CD4-positive, alpha-beta T cell treated with Interleukin-17A for 1 hour (primary cell): ENCODE measurements around the gene EFHD1.

Source experiments
- DNase-seq: peaks from one replicate; pipeline ENCODE4 v3.0.0-alpha.2; 2020

EFHD1 gene, protein sequence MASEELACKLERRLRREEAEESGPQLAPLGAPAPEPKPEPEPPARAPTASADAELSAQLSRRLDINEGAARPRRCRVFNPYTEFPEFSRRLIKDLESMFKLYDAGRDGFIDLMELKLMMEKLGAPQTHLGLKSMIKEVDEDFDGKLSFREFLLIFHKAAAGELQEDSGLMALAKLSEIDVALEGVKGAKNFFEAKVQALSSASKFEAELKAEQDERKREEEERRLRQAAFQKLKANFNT

GRCh38 chr2:232633413-232634205 is at the start of gene EFHD1:
EFHD1 (plus strand) TSS chr2:232633604; CDS start chr2:232633705, 101 bp downstream.
- DNase-seq = peak; percentile 42

GRCh38 chr2:232584238-232584637 is 49.2 kb upstream of the EFHD1 start:
- DNase-seq = no peak

DNA sequence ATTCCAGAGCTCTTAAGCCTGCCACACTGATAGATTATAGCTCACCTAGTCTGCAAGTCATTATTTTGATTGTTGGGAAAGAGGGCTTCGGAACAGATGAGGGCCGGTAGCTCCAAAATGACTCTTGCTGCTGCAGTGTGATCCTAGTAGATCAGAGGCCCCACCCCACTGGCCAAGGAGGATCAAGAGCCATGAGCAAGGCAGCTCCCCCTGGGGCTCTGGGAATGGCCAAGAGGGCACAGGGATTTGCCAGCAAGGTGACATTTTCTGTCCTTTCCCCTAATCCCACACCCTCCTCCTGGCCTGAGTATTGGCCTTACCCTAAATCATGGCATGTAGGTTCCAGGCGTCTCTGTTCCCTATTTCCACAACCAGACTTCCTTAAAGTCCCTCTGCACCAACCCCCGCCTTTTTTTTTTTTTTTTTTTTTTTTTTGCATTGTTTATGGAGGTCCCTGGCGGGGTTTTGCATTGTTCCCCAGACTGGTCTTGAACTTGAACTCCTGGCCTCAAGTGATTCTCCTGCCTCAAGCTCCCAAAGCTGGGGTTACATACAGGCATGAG is 46.4 kb upstream of the EFHD1 start:
- DNase-seq = no peak

GRCh38 chr2:232587512-232587911 is 45.9 kb upstream of the EFHD1 start:
- no peak for DNase-seq

DNA sequence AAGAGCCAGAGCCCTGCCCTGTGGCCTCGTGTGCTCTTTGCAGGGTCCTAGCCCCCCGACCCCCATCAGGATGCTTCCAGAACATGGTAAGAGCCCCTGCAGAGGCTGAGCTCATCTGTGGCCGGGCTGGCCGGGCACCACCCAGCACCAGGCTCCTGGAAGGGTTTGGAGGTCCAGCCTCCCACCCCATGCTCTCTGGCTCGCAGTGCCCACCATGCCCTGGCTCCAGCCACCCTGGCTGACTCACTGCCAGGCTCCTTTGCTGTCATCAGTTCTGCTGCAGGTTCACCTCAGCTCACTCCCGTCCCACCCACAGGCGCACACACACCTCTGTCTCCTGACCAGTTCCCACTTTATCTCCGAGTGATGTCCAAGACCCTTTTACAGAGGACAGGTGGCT is 45.4 kb upstream of the EFHD1 start:
- no peak for DNase-seq

DNA sequence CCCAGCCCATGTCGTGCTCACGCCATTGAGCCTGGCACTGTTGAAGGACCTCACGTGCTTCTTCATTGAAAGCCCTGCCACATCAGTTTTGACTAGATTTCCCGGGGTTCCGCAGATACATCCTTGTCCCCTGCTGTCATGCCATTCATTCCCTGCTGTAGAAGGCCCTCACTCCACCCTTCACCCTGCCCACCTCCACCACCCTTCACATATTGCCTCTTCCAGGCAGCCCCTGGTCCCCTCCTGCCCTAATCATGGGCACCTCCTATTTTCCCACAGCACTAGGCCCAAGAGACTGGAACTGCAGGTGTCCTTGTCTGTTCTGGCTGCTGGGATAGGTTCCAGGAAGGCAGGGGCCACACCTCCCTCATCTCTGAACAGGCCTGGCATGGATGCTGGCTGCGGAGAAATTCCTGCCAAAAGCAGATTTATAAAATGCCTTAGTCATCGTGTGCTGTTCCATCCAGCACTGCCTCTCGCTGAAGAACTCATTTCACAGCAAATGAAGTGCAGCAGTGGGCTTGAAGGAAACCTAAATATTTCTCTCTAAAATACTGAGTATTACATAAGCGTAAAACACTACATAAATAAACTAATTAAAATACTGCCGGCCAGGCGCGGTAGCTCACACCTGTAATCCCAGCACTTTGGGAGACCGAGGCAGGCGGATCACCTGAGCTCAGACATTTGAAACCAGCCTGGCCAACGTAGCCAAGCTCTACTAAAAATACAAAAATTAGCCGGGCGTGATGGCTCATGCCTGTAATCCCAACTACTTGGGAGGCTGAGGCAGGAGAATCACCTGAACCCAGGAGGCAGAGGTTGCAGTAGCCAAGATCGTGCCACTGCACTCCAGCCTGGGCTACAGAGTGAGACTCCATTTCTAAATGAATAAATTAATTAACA is 44.5 kb upstream of the EFHD1 start:
- no peak for DNase-seq

GRCh38 chr2:232592772-232593395 is 40.5 kb upstream of the EFHD1 start:
- no peak for DNase-seq

DNA sequence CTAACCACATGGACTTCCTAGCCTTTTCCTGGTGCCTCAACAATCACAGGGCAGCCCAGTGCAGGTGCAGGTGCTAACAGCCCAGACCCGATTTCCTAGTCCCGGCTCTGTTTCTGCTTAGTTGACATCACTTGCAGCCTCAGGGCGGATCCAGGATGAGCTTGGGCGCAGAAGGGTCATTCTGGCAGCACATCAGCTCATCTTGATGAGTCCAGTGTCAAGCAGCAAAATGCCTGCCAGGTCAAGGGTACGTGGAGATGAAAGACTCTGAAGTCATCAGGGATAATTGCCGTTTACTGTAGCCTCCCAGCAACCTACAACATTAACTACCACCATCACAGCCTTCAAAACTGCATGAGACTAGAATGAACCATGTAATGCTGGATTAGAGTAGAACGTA is 39.4 kb upstream of the EFHD1 start:
- no peak for DNase-seq

DNA sequence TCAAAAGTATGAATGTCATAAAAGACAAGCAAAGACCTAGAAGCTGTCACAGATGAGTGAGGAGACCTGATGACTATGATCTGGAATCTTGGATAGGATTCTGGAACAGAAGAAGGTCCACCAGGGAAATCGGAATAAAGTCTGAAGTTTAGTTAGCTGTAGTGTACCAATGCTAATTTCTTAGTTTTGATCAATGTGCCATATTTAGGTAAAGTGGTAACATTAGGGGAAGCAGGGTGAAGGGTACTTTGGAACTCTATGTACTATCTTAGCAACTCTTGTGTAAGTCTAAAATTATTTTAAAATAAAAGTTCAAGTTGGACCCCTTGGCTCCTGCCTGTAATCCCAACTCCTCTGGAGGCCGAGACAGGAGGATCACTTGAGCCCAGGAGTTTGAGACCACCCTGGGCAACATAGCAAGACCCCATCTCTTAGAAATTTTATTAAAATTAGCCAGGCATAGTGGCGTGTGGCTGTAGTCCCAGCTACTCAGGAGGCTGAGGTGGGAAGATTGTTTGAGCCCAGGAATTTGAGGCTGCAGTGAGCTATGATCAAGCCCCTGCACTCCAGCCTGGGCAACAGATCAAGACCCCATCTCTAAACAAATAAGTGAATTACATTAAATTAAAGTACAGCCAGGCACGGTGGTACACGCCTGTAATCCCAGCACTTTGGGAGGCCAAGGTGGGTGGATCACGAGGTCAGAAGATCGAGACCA is 35.9 kb upstream of the EFHD1 start:
- no peak for DNase-seq

- DNase-seq = no peak
Measured at GRCh38 chr2:232598293-232598692, 35.1 kb upstream of the EFHD1 start.

GRCh38 chr2:232600053-232600773 is 33.2 kb upstream of the EFHD1 start:
- no peak for DNase-seq

DNA sequence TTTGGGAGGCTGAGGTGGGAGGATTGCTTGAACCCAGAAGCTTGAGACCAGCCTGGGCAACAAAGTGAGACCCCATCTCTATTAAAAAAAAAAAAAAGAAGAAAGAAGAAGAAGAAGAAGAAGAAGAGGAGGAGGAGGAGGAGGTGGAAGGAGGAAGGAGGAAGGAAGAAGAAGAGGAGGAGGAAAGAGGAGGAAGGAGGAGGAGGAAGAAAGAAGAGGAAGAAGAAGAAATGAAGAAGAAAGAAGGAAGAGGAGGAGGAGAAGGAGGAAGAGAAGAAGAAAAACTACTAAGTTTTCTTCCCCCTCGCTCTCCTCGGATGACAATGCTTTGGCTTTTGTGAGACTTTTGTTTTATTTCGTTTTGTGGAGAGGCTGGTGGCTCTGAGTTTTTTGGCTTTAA is 30.1 kb upstream of the EFHD1 start:
- no peak for DNase-seq

DNA sequence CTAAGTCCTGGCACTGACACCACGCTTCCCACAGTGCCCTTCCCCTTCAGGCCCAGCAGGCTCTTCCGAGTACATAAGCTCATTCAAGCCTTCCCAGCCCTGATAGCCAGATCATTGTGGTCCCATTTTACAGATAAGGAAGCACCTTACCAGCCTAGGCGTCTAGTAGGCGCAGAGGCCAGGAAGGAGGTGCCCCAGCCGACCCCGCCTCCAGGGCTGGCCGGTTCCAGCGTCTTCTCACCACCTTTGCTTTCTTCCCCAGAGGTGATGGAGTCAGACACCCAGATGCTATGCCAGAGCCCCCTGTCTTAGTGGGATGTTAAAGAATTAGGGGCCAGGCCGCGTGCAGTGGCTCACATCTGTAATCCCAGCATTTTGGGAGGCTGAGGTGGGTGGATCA is 28.9 kb upstream of the EFHD1 start:
- no peak for DNase-seq

DNA sequence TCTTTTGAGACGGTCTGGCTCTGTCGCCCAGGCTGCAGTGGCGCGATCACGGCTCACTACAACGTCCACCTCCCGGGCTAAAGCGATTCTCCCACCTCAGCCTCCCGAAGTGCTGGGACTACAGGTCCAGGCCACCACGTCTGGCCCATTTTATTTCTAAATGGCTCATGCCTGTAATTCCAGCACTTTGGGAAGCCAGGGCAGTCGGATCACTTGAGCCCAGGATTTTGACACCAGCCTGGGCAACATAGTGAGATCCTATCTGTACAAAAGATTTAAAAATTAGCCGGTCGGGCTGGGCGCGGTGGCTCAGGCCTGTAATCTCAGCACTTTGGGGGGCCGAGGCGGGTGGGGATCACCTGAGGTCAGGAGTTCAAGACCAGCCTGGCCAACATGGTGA is 26.4 kb upstream of the EFHD1 start:
- DNase-seq = no peak

DNA sequence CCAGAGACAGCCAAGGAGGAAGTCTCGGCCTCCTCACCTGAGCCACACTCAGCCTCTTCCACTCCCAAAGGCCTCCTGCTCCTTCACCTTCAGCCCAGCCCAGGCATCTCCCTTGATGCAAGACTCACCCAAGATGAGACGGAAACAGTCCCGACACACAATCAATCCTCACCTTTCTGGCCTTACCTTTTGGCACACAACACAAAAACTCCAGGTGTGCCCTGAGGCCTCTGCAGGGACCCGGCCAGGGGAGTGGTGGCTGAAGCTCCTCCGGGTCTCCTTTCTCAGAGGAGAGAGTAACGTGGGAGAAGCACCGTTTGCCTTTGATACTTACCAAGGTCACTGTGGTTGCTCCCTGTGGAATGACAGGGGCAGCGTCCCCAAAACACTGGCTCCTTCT is 23.8 kb upstream of the EFHD1 start:
- no peak for DNase-seq

DNA sequence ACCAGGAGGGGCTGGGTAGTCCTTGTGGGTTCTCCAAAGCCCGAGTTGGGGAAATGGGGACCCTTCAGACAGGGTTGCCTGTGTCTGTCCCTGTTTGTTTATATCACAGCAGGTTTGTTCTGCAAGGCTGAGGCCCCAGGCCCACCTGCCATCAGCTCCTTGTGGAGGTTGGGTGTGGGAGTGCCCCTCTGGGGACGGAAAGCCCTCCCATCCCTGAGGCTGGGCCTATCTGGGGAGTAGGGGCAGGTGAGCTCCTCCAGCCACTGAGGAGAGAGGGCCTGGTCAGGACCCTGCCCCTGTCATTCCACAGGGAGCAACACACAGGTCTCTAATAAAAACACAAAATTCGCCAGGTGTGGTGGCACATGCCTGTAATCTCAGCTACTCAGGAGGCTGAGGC is 23.3 kb upstream of the EFHD1 start:
- no peak for DNase-seq

- DNase-seq = no peak
Measured at GRCh38 chr2:232611061-232611460, 22.3 kb upstream of the EFHD1 start.

DNA sequence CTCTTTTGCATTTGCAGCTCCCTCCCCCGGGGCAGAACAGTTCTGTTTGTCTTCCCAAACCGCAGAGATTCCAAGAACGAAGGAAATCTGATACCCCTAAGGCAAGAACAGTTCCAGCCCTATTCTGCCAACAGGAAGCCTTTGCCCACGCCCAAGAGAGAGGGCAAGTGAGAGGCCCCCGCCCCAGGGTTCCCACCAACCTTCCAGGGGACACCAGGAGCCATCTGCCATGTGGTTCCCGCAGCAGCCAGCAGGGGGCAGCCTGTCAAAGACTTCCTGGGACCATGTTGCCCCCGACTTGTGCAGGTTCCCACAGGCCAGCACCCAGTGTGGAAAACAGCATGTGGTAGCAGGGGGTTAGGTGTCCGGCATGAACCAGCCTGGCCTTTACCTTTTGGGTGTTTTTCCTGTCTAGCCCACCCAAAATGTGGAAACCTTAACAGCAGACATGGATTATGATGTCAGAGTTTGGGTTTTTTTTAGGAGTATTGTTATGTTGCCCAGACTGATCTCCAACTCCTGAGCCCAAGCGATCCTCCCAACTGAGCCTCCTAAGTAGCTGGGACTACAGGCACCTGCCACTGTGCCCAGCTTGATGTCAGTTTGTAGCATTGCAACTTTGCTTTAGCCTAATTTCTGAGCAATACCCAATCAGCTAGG is 21.7 kb upstream of the EFHD1 start:
- peak; percentile 70 for DNase-seq

GRCh38 chr2:232613538-232614134 is 19.8 kb upstream of the EFHD1 start:
- no peak for DNase-seq

- no peak for DNase-seq
Measured at GRCh38 chr2:232615339-232615738, 18.1 kb upstream of the EFHD1 start.
